GM20000 (cell line): ENCODE results near the gene OLFM2.

Experiments used
- DNase-seq: peaks from one replicate; pipeline ENCODE4 v3.0.0; 2012; ENCODE audit warnings: low spot score
- CTCF ChIP-seq: IDR thresholded peaks from 2 replicates; pipeline ENCODE4 v1.5.1; 2012; ENCODE audit warnings: mild to moderate bottlenecking, control low read depth; ENCODE audit errors: extremely low read depth, missing control alignments

OLFM2 gene

GRCh38 chr19:9858766-9859165 is 77.5 kb downstream of the OLFM2 start:
- TF ChIP-seq CTCF: no peak
- DNase-seq: no peak

DNA sequence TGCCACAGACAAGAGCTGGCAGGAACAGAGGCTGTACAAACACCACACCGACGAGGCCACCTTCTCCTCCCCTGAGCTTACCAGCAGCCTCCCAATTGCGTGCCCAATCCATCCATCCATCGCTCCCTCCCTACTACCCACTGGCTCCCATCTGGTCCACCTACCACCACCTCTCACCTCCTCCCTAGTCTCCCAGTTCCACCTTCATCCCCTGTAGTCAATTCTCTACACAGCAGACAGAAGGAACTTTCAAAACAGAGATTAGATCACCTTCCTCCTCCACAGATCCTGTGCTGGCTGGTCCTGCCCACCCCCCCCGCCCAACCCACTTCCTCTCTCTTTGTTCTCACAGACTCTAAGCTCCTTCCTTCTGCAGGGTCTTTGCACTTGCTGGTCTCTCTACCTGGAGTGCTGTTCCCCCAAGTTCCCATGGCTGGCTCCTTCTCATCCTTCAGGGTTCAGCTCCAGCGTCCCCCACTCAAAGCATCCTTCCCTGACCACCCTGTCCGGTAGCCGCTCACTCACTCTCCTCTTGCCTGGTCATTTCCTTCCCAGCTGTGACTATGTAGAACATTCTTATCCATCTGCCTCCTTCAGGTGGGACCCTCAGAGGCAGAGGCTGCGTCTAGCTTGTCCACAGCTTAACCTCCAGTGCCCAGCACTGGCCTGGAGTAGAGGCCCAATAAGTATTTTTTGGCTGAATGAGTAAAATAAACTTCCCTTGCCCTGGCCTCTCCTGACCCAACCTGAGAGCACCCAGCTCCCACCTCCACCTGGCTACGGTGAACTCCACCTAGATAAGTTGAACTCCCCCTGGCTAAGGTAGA is 78.2 kb downstream of the OLFM2 start:
- DNase-seq: peak; percentile 76
- no peak for TF ChIP-seq CTCF

GRCh38 chr19:9857076-9857721 is 79.1 kb downstream of the OLFM2 start:
- TF ChIP-seq CTCF: no peak
- no peak for DNase-seq

- no peak for DNase-seq
- TF ChIP-seq CTCF: no peak
Measured at GRCh38 chr19:9856609-9857008, 79.7 kb downstream of the OLFM2 start.

GRCh38 chr19:9854282-9854846 is 82.0 kb downstream of the OLFM2 start:
- DNase-seq: no peak

GRCh38 chr19:9850235-9850959 is 85.9 kb downstream of the OLFM2 start:
- no peak for DNase-seq
- TF ChIP-seq CTCF: no peak

More at GRCh38 chr19:9854282-9854846, 82.0 kb downstream of the OLFM2 start:
- no peak for TF ChIP-seq CTCF
